Hematopoietic multipotent progenitor cell treated with erythropoietin and hydrocortisone succinate and interleukin-3 and kit ligand, for 15 days (in vitro differentiated cells): ENCODE measurements around the gene NHS.
"Not testable (repeated sequence)": the region's sequence is repeated elsewhere in the genome, so short reads cannot be mapped to it uniquely, and the experiment has no call there.

ENCODE experiments used
- DNase-seq: peaks from one replicate; pipeline ENCODE4 v3.0.0-alpha.2; 2015; ENCODE audit warnings: low spot score

NHS gene

DNA sequence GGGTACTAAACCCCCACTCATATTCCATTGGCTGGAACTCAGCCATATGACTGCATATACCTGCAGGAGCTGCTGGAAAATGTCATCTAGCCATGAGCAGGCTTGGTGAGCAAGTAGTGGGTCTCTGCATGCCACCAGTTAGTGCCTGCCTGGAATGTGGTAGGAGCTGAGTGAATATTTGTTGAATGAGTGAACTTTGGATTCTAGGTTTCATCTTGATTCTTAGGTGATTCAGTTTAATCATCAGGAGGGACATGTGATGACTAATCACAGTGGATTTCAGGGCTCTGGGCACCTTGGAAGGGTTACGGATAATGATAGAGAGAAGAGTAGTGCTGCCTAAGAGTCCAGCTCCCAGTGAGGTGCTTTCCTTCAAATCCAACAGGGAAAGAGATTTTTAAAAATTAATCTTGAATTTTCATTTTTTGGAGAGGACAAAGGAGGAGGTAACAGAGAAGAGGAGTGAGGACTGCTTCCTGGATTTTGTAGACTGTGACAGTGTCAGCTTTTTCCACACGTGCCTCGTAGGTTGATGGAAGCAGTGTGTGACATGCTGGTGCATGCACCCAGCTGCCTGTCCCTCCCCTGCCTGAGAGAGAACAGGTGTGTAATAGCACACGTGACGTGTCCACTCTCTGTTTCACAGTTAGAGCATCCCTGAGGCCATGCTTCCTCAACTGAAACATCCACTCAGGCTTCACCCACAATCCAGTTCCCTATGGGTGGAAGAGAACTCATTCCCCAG is 30.4 kb downstream of the NHS start:
- no peak for DNase-seq

DNA sequence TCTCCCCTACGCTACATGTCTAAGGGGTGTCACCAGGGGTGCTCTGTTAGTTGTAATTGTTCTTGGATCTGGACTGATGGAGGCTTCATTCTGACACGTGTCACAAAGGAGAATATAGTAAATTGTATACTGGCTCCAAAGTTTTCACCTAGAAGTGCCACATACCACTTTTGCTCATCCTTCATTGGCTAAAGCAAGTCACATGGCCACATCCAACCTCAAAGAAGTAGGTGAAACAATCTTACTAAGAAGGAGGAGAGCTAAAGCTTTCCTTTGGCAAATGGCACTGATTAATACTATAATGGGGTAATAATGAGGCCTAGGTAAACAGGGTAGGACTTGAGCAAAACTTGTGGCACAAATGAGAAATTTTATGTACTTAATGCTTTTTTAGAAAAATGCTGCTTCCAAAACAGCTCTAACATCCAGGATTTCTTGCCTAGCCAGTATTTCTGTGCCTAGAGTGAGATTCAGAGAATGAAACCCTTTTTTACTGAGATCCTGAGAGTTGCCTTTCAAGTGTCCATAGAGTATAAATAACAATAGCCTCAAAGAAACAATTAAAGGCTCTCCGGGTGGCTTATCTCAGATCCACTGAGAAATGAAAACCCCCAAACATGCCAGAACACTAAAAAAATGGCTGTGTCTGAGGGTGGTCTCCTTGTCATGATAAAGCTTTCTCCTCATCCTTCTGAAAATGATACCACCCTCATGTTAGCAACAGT is 34.7 kb downstream of the NHS start:
- no peak for DNase-seq

DNA sequence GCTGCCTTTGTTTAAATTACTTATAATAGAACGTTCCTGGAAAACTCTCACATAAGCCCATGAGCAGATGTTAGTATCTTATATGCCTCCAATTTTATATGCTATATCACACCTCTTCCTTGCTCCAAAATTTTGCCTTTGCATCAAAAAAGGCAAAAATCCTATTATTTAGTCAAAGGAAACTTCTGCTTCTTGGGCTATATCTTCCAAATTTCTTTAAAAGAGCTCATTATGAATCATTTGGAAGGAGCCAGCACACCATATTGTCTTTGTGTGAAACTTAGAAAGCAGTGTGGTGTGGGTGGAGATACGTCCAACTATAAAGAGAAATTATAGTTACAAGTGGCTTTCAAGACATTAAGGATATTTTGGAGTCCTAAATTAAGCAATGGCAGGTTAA is 35.7 kb downstream of the NHS start:
- DNase-seq, result no peak

DNA sequence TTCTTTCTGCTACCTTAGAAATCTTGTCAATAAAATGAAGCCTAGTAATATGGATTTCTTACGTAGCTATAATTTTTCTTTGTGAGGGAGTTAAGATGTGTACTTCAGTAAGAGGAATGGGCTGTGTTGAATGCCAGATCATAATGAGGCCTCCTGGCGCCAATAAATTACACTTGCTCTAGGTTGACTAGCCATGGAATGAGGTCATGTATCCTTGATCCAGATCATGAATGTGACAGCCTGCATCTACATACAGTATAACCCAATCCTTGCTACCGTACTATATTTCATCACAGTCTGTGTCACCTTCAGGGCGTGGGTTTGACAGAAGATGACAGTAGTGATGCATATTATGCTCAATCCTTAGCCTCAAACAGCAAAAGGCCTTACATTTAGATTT is 36.2 kb downstream of the NHS start:
- no peak for DNase-seq

DNA sequence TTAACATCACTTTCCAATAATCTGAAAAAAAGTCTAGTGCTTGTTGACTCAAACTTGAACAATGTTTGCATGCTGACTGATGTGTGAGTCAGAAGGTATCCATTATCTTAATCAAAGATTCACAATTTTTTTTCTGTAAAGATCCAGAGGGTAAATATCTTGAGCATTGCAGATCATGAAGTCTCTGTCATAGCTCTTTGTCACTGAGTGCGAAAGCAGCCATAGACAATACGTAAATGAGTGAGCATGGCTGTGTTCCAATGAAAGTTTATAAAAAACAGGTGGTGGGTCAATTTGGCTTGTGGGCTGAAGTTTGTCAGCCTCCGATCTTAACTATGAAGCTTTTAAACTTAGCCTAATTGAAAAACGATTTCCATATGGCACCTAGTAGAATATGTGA is 37.7 kb downstream of the NHS start:
- no peak for DNase-seq

DNA sequence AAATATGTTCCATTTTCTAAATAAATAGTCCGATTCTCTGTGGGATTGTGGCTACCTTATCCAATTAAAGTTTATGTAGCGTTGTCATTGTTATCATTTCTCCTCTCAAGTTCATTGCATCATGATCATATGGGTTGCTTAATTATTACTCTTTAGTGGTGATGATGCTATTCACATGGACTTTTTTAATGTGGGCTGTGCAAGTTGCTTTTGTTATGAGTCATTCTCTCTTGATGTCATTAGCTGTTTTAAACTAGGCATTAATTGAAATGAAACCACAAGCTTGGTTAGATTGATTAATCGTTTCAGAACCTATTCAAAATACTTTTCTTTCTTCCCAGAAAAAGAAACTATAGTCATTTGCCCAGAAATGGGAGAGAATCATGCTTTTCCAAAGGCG is 38.2 kb downstream of the NHS start:
- DNase-seq, result no peak

DNA sequence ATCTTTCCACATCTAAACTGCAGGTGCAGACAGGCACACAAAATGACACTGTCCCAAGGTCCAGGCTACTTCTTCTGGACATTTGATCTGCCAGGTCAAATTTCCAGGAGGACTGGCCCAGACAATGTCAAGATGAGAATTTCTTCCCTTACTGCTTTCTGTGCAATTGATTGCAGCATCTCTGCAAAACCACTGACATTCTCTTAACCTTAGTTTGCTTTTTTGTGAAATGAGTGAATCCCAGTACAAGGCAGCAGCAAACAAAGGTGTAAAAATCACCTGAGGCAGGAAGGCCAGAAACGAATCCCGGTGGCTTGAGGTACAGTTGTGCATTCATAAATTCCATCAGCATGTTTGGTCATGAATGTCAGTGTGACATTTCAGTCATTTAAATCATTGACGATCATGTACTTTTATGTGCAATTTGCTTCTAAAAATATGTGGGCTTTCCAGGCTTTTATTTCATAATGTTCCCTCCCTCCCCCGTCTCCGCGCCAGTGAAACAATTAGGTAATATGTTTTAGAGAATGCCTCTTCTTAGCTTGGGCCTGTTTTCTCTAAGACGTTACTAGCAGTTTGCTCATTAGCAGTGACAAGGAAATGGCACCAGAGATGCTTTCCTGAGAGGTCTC is 39.1 kb downstream of the NHS start:
- no peak for DNase-seq

DNA sequence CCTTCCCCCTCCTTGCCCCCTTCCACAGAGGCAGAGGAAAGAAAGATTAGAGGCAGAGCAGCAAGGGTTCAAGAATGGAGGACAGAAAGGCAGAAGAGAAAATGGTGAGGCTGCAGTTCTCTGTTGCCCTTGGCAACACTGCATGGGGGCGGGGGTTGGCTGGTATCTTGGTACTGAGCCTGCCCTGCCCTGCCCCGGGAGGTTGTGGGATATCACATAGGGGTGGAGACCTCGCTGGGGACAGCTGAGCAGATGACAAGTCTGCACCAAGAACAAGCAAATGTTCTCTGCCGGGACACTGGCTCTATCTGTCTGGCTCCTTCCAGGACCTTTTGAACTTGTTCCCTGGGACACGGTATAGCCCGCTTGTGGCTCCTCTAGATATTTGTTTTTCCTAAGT is 39.8 kb downstream of the NHS start:
- no peak for DNase-seq

DNA sequence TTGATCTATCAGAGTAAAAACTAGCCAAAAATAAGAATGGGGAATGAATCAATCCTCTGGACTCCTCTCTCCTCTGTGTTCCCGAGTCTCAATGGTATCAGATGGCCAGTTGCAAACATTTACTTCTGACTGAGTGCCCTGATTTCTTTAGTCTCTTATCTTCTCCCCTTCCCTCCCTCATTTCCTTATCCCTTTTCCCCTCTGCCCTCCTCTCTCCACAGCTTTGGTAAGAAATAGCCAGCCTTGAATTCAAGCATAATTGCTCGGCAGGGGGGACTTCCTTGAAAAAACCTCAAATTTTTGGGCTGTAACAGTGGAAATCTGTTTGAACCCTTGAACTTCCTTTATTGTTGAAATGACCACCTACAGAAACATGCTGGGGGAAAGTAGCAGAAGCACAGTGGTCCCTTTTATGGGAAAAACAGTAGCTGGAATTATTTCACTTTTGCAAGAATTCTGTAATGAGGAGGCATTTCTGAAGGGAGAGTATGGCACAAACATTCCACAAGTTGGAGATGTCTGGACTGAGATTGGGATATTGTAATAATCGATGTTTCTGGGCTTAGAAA is 40.3 kb downstream of the NHS start:
- DNase-seq, result no peak

DNA sequence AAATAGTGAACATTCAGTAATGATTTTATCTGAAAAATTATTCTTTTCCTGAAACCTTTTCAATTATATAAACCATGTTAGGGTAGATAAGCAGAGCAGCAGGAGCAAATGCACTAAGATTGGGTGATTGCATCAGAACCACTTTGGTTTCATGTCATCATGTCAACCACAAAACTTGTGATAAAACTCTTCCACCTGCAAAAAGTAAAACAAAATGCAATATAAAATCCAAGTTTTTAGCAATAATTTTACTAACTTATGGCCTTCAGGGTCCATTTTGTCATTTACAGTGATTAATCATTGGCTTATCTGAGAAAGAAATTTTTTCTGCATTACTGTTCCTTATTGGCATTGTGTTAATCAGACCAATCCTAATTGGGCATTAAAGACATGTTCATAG is 42.4 kb downstream of the NHS start:
- no peak for DNase-seq

DNA sequence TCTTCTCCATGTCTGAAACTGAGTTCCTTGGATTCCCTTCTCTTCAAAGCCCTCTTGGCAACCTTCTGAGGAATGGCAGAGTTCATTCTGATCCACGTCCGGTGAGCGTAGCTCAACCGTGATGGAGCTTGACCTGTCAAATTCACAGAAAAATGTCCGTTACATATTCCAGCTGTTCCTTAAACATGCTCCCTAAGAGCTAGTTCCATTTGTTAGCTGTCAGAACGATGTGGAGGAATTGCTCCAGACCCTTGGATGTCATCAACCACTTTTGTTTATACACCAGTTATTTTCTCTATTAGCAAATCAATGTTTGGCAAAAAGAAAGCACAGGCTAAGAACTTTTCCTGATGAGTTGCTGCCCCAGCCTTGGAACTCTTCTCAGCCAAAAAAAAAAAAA is 50.1 kb downstream of the NHS start:
- DNase-seq, result no peak

DNA sequence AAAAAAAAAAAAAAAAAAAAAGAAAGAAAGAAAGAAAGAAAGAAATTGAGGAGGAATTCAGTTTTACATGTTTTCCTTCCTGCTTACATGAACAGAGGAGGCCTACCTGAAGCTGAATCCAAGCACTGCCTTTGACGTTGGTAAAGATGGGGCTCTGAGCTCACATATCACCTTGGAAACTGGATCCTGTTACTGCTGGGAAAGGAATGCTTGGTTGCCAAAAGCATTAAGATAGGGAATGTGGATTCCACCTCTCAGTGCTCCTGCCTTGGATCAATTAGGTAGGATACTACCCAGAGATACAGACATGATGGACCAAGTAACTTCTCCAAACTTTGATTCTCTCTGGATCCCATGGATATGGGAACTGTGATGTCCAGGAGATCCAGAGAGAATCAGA is 50.6 kb downstream of the NHS start:
- DNase-seq, result no peak

DNA sequence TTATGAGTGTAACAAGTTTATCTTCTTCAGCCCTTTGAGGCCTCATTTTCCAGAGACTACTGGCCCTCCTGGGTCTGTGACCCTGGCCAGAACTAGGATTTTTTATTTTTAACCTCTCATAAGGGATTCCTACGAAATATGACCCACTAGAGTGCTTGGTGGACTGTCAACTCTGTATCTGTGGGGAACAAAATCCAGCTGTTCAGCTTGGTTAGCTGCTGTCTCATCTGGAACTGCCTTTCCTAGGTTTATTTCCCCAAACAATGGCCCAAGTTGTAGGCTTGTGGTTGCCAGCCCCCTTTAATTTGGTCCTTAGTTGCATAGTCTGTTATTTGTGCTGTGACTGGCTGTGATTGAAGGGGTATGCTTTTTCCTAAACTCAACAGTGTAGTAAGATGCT is 56.2 kb downstream of the NHS start:
- DNase-seq, result no peak

DNA sequence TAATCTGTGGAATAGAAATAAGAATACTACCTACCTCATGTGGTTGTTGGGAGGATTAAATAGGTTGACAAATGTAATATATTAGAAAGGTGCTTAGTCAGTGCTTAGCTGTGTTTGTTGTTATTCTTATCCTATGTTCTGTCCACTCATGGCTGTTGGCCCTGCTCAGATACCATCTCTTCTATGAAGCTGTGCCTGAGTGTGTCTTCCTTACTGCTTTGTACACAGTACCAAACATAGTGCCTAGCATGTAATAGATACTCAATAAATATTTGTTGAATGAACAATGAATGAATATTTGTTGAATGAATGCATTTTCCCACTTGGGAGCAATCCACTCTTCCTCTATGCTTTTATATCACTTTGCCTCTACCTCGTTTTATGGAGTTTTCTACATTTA is 57.2 kb downstream of the NHS start:
- DNase-seq, result no peak

DNA sequence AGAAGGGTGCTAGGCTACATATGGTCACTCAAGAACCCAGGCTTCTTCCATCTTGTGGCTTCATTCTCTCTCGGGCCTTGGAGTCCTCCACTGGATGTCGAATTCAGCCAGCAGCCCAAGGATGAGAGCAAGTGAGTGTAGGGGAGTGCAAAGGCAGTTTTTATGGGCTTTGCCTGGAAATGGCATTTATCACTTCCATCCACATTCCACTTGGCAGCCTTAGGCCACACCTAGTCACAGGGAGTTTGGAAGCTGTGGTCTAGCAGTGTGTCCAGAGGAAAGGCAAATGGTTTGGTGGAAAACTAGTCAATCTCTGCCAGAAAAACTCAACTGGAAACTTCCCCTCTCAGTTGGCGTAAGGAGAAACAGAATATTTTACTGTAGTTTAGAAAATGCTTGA is 59.0 kb downstream of the NHS start:
- no peak for DNase-seq

DNA sequence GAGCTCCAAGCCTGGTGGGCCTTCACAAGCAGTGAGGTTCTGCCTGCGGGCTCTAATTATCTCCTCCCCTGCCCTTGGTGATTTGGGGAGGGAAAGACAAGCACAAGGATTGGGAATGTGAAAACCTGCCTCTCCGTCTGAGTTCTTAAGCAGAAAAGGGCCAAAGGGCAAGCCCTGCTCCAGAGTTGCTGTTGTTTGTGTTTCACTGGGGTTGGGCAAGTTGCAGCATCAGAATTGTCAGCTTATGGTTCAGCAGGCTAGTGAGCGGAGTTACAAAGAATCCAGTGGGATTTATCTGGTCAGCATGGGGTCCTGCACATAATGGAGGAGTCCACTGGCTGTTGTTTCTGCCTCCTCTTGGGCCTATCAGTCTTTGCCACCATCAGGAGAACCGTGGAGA is 60.5 kb downstream of the NHS start:
- DNase-seq, result no peak

DNA sequence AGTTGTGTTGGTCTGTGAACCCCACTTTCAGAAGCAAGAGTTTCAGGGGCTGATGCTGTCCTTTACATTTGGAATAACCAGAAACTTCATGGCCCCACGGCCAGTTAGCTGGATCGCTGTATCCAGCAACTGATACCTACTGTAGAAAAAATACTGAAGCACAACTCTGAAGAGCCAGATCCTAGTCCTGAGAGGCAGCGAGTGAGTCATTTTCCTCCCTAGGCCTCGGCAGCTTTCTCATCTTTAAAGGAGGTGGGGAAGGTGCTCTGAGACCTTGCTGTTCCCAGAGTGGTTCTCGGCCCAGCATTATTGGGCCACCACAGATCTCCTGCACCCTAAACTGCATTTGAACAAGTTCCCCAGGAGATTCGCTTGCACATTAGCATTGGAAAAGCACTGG is 63.2 kb downstream of the NHS start:
- no peak for DNase-seq

DNA sequence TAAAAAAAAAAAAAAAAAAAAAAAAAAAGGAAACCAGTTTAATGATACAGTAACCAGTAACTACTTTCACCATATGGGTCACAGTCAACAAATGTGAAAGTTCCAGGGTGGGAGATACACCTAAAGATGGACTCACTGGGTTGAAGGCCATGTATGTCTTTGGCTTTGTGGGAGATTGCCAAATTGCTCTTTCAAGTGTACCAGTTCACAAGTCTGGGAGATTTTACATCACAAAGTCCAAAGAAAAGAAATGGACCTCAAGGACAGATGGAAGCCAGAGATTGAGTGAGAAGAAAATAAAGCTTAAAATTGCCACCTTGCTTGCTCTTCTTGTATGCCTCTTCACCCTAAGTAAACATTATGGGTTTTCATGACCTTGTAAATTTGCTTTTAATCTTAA is 65.3 kb downstream of the NHS start:
- DNase-seq, result no peak

DNA sequence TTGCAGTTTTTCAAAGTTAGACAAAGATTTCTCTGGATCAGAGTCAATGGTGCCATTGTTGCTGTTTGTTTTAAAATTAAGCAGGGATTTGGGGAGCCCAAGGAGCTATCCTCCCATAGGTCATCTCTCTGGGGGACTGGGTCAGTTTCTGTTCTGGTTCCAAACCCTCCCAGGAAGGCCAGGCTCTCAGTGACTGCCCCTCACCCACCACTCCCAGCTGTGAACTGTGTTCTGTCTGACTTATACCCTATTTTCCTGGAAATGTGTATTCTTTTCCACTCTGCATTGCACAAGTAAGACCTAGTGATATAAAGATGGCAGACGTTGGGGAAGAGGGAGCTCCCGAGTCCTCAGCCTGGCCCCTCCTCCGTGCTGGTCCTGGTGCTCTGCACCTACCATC is 65.8 kb downstream of the NHS start:
- no peak for DNase-seq

DNA sequence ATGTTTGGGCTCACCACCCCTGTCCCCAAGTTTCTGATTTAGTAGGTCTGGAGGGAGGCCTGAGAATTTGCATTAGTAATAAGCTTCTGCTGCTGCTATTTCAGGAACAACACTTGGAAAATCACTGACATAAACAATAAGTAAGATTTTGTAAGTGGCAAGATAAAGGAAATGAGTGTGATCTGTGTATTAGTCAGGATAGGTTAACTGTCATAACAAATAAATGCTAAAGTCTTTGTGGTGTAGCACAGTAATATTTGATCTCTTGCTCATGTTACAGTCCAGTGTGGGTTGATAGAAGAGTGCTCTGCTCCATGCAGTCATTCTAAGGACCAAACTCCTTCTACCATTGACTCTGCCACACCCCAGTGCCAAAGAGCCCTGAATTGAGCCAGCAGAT is 67.0 kb downstream of the NHS start:
- no peak for DNase-seq

DNA sequence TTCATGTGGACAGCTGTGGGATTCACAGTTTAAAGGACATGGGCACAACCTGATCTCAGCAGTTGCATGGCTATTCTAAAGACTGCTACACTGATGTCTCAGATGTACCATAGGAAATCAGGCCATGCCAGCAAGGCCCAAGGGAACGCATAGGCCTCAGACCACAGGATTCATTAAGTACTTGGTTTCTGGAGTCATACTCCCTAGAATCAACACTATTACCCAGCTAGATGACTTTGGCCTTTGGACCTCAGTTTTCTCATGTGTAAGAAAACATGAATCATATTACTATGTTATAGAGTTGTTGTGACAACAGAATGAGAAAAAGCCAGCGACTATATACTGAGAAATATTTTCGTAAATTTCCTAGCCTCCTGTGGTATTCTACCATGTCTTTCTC is 67.9 kb downstream of the NHS start:
- no peak for DNase-seq

DNA sequence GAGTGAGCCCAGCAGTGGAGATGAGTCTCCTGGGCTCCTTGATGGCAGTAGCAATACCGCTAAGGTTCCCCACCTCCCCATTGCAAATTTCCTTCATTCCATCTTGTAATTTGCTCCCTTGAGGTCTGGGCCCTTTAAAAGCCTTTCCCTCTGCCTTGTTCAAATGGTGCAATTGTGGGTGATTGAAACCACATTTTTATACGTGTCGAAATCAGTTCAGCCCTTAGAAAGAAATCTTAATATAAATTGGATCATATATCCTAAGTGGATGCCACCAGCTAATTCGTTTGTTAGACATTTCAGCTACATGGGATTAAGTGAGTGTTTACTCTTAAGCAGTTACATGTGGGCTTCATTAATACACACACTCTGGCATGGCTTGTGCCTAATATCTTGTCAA is 68.6 kb downstream of the NHS start:
- DNase-seq, result no peak

DNA sequence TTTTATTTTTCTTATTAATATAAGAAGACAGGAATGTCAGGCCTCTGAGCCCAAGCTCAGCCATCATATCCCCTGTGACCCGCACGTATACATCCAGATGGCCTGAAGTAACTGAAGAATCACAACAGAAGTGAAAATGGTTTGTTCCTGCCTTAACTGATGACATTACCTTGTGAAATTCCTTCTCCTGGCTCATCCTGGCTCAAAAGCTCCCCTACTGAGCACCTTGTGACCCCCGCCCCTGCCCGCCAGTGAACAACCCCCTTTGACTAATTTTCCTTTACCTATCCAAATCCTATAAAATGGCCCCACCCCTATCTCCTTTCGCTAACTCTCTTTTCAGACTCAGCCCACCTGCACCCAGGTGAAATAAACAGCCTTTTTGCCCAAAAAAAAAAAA is 71.3 kb downstream of the NHS start:
- DNase-seq, result not testable (repeated sequence)
